Measurements from ENCODE around the gene FAT2.

Gene FAT2, protein sequence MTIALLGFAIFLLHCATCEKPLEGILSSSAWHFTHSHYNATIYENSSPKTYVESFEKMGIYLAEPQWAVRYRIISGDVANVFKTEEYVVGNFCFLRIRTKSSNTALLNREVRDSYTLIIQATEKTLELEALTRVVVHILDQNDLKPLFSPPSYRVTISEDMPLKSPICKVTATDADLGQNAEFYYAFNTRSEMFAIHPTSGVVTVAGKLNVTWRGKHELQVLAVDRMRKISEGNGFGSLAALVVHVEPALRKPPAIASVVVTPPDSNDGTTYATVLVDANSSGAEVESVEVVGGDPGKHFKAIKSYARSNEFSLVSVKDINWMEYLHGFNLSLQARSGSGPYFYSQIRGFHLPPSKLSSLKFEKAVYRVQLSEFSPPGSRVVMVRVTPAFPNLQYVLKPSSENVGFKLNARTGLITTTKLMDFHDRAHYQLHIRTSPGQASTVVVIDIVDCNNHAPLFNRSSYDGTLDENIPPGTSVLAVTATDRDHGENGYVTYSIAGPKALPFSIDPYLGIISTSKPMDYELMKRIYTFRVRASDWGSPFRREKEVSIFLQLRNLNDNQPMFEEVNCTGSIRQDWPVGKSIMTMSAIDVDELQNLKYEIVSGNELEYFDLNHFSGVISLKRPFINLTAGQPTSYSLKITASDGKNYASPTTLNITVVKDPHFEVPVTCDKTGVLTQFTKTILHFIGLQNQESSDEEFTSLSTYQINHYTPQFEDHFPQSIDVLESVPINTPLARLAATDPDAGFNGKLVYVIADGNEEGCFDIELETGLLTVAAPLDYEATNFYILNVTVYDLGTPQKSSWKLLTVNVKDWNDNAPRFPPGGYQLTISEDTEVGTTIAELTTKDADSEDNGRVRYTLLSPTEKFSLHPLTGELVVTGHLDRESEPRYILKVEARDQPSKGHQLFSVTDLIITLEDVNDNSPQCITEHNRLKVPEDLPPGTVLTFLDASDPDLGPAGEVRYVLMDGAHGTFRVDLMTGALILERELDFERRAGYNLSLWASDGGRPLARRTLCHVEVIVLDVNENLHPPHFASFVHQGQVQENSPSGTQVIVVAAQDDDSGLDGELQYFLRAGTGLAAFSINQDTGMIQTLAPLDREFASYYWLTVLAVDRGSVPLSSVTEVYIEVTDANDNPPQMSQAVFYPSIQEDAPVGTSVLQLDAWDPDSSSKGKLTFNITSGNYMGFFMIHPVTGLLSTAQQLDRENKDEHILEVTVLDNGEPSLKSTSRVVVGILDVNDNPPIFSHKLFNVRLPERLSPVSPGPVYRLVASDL (N-terminal part only)

DNA sequence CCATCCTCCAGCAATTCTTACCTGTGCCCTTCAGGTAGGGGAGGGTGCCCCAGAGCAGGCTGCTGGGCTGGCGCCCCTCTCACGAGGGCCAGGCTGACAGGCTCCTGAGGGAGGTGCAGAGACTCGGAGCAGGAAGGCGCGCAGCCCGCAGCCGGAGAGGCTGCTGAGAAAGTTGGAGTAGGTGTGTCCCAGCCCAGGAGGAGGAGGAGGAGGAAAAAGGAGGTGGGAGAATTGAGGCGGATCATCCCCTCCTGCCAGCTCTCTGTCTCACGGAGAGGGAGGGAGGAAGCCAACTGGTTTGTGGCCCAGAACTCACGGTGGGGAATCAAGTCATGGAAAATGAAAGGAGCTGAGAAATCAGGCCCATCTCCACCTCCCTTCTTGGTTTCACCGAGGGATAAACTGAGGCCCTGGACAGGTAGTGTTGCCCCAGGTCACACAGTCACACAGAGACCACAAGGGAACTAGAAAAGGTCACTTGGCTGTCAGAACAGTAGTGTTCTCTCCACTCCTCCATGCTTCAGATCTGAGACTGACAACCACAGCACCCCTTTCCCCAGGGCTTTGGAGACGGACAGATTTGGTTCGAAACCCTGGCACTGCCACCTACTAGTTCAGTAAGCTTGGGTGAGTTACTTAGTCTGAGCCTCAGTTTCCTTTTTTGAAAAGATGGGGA, at the start of gene FAT2:
Gene FAT2 (minus strand): TSS at position 188 of the 676 bp plus-strand sequence. CDS start 22,400 bp downstream, outside the sequence.
- no peak for DNase-seq

GRCh38 chr5:151638619-151639018, 47.5 kb upstream of the FAT2 start:
- DNase-seq: no peak

GRCh38 chr5:151637676-151638075, 46.5 kb upstream of the FAT2 start:
- DNase-seq: no peak

DNA sequence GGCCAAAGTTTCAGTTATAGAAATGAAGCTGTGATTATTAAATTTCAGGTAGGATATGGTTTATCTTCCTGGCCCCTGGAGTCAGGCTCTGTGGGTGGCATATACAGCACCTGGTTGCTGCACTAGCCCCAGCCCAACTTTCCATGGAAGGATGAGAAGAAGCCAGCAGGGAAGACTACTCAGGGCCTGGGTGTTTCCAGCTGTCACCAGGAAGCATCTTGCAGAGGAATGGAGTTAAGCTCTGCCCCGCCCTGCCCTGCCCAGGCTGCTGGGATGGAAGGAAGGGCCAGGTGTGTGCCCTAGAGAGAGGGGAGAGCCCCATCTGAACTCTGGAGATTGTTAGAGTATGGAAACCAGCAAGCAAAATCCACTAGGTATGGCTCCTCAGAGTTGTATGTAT, 42.8 kb upstream of the FAT2 start:
- DNase-seq: no peak

DNA sequence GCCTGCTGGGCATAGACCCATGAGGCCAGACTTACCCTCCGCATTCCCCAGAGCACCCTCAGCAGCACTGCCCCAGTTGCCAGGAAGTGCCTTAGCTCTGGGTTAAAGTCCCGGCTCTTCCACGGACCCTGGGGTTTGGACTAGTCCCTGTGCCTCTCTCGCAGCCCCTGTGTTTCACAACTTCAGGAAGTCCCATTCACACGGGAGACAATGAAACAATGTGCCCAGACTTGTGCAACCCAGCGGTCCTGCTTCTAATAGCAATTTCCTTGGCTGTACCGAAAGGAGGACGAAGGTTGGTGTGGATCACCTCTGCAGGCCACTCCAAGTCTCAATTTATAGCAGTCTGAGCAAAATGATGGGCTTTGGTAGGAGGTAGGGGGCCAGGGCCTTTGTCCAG, 41.8 kb upstream of the FAT2 start:
- no peak for DNase-seq

- DNase-seq: no peak
Measured at GRCh38 chr5:151632524-151632923, 41.4 kb upstream of the FAT2 start.

GRCh38 chr5:151631941-151632340, 40.8 kb upstream of the FAT2 start:
- DNase-seq: no peak

DNA sequence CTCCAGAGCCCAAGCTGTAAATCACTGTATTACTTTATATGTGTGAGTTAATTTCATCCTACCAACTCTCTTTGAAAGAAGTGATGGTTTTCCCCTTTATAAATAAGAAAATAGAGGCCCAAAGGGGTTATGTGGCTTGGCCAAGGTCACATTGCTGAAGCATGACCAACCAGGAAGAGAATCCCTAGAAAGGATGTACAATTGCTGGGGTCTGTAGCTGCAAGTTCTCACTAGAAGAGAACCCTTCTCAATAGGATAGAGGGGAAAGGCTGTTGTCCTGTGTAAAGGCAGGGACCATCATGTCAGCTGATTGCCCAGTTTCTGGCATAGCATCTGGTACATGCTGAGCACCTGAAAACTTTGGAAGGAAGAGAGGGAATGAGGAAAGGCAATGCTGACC, 39.0 kb upstream of the FAT2 start:
- DNase-seq: no peak

DNA sequence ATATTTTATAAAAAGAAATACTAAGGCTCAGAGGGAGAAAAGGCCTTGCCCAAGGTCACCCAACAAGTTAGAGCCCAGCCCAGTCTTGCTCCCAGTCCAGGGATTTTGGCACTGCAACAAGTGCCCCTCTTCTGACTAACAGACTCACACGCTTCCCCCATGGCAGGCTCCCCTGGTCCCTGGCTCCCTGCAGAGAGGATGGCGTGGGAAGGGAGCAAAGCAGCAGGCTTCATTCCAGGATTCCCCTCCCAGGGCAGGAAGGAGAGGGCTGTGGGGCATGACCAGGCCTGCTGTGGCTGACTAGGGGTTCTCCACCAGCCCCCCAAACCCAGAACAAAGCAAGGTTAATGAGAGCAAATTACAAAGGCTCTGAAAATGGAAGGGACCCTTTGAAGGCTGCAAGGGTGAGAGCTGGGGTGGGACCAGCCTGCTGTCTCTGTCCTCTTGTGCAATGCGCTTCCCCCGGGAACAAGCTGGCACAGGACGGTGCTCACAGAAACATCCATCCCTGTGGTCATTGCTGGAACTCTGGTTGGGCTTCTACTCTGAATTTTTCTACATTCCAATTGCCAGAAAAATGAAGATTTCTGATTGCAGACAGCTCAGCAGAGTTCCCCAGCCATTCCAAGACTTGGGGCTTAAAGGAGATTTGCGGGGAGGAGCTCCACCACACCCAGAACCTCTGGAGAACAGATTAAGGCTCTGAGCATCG, 37.1 kb upstream of the FAT2 start:
- DNase-seq: no peak

DNA sequence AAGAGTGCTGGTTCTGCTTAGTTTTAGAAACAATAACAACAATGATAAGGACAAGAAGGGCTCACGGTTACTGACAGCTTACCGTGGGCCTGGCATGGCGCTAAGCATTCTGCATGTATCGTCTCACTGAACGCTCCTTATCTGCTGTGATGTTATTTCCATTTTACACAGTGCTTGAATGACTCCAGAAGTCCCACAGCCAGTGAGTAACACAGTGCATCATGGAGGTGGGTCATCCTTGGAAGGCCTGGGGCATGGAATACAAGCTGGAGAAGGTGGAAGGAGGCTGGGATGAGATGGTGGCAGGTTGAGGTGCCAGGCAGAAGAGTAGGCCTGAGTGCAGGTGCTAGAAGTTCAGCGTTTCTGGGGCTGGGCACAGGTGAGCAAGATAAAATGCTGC, 36.5 kb upstream of the FAT2 start:
- no peak for DNase-seq

DNA sequence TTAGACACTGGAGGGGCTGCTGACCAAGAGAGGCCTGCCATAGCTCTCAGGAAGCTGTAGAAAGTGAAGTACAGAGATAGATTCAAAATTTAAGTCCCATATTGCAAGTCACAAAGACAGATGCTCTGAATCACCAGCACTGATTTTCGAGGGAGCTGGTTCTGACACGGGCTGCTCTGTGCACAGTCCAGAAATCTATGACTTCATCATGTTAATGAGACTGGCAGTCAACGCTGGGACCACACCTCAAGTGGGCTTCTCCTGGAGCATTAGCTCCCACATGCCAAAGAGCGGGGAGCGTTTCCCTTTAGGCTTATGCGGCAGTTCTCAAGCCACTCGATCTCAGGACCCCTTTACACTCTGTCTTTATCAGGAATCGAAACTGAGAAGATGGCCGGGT, 34.2 kb upstream of the FAT2 start:
- DNase-seq: no peak

DNA sequence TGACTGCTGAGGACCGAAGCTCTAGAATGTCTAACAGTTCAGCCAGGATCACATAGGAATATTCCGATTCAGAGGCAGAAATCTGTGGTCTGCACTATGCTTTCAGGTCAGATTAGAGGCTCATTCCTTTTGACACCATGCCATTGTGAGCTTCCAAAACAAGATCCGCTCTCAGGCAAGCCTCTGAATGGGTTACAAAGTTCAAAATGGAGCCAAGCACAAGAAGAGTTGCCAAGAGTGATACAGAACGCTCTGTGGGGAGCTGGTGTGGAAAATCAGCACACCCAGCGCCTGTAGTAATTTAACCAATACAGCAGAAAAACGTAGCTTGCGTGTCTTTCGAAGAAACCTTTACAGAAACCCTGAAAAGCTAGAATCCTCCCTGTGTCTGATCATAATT, 33.3 kb upstream of the FAT2 start:
- DNase-seq: no peak

- DNase-seq: no peak
Measured at GRCh38 chr5:151622367-151623088, 31.4 kb upstream of the FAT2 start.

GRCh38 chr5:151620461-151620840, 29.3 kb upstream of the FAT2 start:
- DNase-seq: no peak

DNA sequence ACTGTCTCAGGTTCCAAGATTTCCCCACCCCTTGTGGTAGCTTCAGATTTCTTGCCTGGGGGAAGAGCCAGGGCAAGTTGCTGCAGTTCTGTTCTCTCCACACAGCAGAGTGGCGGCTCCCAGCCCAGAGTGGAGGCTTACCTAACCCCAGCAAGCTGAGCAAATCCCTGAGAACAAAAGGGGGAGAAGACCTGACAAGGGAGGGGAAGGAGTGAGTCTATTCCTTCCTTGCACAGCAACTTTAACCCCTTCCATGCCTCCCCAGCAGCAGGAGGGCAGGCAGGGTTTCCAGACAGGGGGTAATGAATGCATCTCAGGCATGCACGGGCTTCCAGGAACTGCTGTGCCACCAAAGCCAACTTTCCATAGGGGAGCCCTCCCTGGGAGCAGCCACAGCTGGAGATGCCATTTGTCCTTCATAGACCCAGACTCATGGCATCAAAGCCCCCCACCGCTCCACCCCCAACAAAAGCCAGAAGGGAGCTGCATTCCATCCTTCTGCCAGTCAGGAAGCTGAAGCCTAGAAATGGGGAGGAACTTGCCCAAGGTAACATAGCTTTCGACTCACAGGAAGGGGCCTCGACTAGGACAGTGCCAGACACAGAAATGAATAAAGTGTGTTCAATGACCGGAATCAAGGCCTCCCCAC, 28.8 kb upstream of the FAT2 start:
- DNase-seq: no peak

DNA sequence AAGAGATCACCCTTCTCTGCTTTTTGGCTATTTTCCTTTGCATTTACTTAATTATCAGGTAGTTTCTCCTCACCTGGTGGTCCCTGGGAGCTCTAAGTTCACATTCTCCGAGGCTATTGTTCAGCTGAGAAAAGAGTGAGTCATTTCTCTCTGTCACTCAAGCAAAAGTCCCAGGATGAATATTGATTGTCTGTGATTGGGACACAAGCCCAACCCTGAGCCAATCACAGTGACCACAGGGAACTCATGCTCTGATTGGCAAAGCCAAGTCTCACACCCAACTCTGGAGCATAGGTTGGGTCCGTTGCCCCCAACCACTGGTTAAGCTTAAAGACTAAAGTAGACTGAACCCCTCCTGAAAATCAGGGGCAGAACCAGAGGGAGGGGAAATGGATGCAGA, 27.8 kb upstream of the FAT2 start:
- no peak for DNase-seq

- no peak for DNase-seq
Measured at GRCh38 chr5:151617841-151618710, 26.9 kb upstream of the FAT2 start.

- no peak for DNase-seq
Measured at GRCh38 chr5:151617383-151617840, 26.3 kb upstream of the FAT2 start.

DNA sequence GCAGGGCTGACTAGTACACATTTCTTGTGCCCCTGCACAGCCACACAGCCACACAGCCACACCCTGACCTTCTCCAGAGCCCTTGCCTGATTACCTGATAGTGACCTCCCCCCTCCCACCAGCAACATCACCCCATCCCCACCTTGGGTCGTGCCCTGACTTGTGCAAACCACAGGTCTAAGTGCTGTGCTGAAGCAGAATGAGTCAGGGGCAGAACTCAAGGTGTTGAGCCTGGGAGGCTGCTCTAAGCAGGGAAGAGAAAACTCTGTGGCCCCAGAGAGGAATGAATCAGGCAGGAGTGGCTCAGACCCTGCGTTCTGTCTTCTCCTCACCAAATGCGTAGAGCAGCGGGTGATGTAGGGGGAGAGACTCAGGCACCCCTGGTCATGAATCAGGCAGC, 24.3 kb upstream of the FAT2 start:
- DNase-seq: peak; percentile 41

GRCh38 chr5:151614565-151614964, 23.4 kb upstream of the FAT2 start:
- DNase-seq: no peak

Measured in CD4-positive, alpha-beta T cell treated with Interleukin-17A for 4 hours (primary cell).